K562 (cell line): ENCODE data around the gene DGCR8. TPM values are rescaled to one million over a fixed set of nuclear protein-coding genes. Genes with fewer than 3 reads are reported as not detected.

Source experiments
- AFF1 ChIP-seq, 2 experiments: fragments of 450-650 bp; IDR thresholded peaks; 2 replicates each; pipeline ENCODE4 v1.6.1; 2018; ENCODE audit warnings: mild to moderate bottlenecking in 2 of 2, low read depth in 1 of 2; ENCODE audit not compliant: partially characterized antibody in 2 of 2
- BHLHE40 ChIP-seq: IDR thresholded peaks from 2 replicates; pipeline ENCODE4 v1.6.1; 2011; ENCODE audit warnings: low read length, improper control_type of control experiment
- CTBP1 ChIP-seq: fragments of 450-650 bp; IDR thresholded peaks from 2 replicates; pipeline ENCODE4 v1.6.1; 2016; ENCODE audit warnings: borderline replicate concordance
- FOXO4 ChIP-seq: fragments of 450-650 bp; formaldehyde crosslinking; IDR thresholded peaks from 2 replicates; pipeline ENCODE4 v1.4.0; 2020; ENCODE audit warnings: mild to moderate bottlenecking, moderate library complexity
- HDAC3 ChIP-seq: fragments of 450-650 bp; IDR thresholded peaks from 2 replicates; pipeline ENCODE4 v1.6.1; 2018; ENCODE audit warnings: borderline replicate concordance, mild to moderate bottlenecking, moderate library complexity; ENCODE audit not compliant: partially characterized antibody
- HLTF ChIP-seq: fragments of 450-650 bp; IDR thresholded peaks from 2 replicates; pipeline ENCODE4 v1.6.1; 2016
- KAT7 ChIP-seq: sonication (generic); formaldehyde crosslinking; IDR thresholded peaks from 2 replicates; pipeline ENCODE4 v1.8.0; 2022; ENCODE audit warnings: missing genetic modification reagents, mild to moderate bottlenecking, borderline replicate concordance
- NELFE ChIP-seq: IDR thresholded peaks from 2 replicates; pipeline ENCODE4 v1.6.1; 2011; ENCODE audit warnings: mild to moderate bottlenecking; ENCODE audit not compliant: insufficient read depth, insufficient read length
- NUFIP1 ChIP-seq: fragments of 450-650 bp; IDR thresholded peaks from 2 replicates; pipeline ENCODE4 v1.6.1; 2018; ENCODE audit not compliant: partially characterized antibody
- SRSF3 ChIP-seq: fragments of 200-400 bp; formaldehyde crosslinking; IDR thresholded peaks from 2 replicates; pipeline ENCODE4 v1.6.1; 2016; ENCODE audit warnings: mild to moderate bottlenecking, low read length, moderate library complexity; ENCODE audit not compliant: insufficient read depth
- THRA ChIP-seq: fragments of 450-650 bp; IDR thresholded peaks from 2 replicates; pipeline ENCODE4 v1.6.1; 2017; ENCODE audit warnings: mild to moderate bottlenecking, moderate library complexity
- ZNF263 ChIP-seq: sonication (generic); formaldehyde crosslinking; IDR thresholded peaks from 2 replicates; pipeline ENCODE4 v1.8.0; 2022; ENCODE audit warnings: mild to moderate bottlenecking, missing genetic modification reagents, borderline replicate concordance
- ZNF449 ChIP-seq: fragments of 250-450 bp; sonication (Bioruptor Pico); IDR thresholded peaks from 2 replicates; pipeline ENCODE4 v1.8.0; 2022; ENCODE audit warnings: moderate library complexity, mild to moderate bottlenecking, inconsistent platforms
- ZNF79 ChIP-seq: fragments of 250-450 bp; sonication (Bioruptor Pico); IDR thresholded peaks from 2 replicates; pipeline ENCODE4 v1.4.0; 2020; ENCODE audit warnings: low read depth, mild to moderate bottlenecking, moderate library complexity
- polyA plus RNA-seq, 8 experiments: library from polyadenylated mRNA; depleted of rRNA in 4 of 8; stranded (reverse) in 5 of 8; unstranded in 3 of 8; fragments of >200 nt; fragmentation: Nextera tagmentation in 2 of 8; fragmentation: Illumina TruSeq in 1 of 8; extraction: Ambion mirVana in 2 of 8; extraction: Trizol in 1 of 8; gene quantifications; 2 replicates each; pipeline versions ENCODE4 v1.2.1 to v1.2.3, GENCODE V29; 2011 to 2014; ENCODE audit warnings: inconsistent platforms in 1 of 8, missing spikeins in 1 of 8
- total RNA-seq, 7 experiments: library from RNA; depleted of rRNA in 6 of 7; stranded (reverse); fragments of >200 nt in 6 of 7; fragmentation: Illumina TruSeq in 2 of 7; extraction: Trizol in 2 of 7; gene quantifications; 2 replicates each; pipeline versions ENCODE4 v1.2.1 to v1.2.3, GENCODE V29; 2011 to 2021; ENCODE audit warnings: low replicate concordance in 1 of 7
- TF ChIP-seq, protein P1 (sequence below): fragments of 200-800 bp; sonication (Bioruptor generic); IDR thresholded peaks from 2 replicates; pipeline ENCODE4 v1.6.1; 2017; ENCODE audit warnings: missing genetic modification characterization, missing compliant biosample characterization

The DGCR8 gene
- total and polyA plus RNA-seq, 9 of the 15 experiments (the other 6 are each of a cell fraction or from before 2014, with no cell fraction given) = 5.9 to 144 (median 80.1) TPM

DNA sequence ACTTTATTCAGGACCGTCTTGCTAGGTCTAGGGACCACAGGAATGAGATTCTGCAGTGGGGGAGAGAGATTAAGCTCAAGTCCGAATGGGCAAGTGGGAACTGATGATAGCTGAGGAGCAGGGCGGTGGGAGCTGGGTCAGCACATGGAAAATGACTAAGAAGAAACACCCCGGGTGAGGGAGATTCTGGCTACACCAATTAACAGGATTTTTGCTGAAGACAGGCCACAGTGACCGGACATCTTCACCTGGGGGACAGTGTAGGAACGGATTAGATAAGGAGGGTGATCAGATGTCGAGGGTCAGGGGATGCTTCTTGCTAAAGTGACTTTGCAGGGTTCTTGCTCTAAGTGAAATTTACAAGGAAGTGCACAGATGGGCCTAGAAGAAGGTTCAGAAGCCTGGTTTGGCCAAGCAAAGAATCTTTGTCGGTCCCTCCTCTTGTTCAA is 8.5 kb upstream of the DGCR8 start (continued):
- TF ChIP-seq SRSF3 = no peak
- no peak for TF ChIP-seq FOXO4 (CRISPR knock-in tag)
- no peak for TF ChIP-seq CTBP1
- TF ChIP-seq ZNF263 (CRISPR knock-in tag) = no peak
- no peak for TF ChIP-seq NUFIP1
- TF ChIP-seq HLTF = no peak
- no peak for TF ChIP-seq ZNF449
- no peak; the same call in 1 of the 2 replicates for TF ChIP-seq BHLHE40
- no peak for TF ChIP-seq ZNF79 (CRISPR knock-in tag)
- TF ChIP-seq, protein P1, sequence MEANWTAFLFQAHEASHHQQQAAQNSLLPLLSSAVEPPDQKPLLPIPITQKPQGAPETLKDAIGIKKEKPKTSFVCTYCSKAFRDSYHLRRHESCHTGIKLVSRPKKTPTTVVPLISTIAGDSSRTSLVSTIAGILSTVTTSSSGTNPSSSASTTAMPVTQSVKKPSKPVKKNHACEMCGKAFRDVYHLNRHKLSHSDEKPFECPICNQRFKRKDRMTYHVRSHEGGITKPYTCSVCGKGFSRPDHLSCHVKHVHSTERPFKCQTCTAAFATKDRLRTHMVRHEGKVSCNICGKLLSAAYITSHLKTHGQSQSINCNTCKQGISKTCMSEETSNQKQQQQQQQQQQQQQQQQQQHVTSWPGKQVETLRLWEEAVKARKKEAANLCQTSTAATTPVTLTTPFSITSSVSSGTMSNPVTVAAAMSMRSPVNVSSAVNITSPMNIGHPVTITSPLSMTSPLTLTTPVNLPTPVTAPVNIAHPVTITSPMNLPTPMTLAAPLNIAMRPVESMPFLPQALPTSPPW (CRISPR knock-in tag) = no peak
- TF ChIP-seq NELFE = no peak
- TF ChIP-seq AFF1 (IDR thresholded peaks at IDR 0.05; ENCODE audit: low read depth in 1 of 2, partially characterized antibody in 2 of 2) = no peak
- no peak for TF ChIP-seq KAT7 (CRISPR knock-in tag)
- no peak for TF ChIP-seq HDAC3
- no peak for TF ChIP-seq THRA
